Measurements from ENCODE around the gene TKTL1.

DNA sequence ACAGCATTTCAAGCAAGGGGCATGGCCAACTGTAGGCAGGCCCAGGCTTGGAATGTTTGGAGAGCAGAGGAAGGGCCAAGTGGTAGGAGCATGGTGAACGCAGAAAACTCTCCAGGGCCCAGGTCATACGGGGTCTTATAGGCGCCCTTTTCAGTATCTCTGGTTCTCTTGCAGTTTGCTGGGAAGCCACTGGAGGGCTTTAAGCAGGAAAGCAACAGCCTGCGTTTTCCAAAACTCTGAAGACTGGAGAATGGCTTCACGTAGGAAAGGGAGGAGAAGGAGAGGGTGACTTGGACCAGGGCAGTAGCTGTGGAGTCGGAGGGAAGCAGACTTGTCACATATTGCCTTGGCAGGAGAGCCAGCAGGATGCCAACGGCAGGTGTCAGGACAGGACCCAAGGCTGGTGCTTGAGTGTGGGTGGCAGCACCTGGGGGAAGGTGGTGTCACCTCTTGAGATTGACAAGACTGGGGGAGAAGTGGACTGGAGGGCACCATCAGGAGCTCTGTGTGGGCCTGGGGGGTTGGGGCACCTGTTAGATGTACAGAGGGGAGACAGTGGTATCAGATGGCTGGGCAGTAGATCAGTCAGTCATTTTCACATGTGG lies 21.9 kb downstream of the TKTL1 start:
- TF ChIP-seq POLR2AphosphoS5 (IDR thresholded peaks at IDR 0.05; ENCODE audit: low read depth, low read length) (no peak), POLR2A (IDR thresholded peaks at IDR 0.05; ENCODE audit: low read depth, low read length) (no peak), TAF1 (IDR thresholded peaks at IDR 0.05; ENCODE audit: borderline replicate concordance, low read depth, low read length) (no peak)
